GM20000 (cell line): ENCODE measurements around the gene TCFL5.
A peak's percentile ranks its signal among the peaks of the same experiment; 100 is the strongest.

Source experiments
- DNase-seq: peaks from one replicate; pipeline ENCODE4 v3.0.0; 2012; ENCODE audit warnings: low spot score
- TF ChIP-seq, protein P1 (sequence below): IDR thresholded peaks from 2 replicates; pipeline ENCODE4 v1.5.1; 2012; ENCODE audit warnings: mild to moderate bottlenecking, control low read depth; ENCODE audit errors: extremely low read depth, missing control alignments

The TCFL5 gene

DNA sequence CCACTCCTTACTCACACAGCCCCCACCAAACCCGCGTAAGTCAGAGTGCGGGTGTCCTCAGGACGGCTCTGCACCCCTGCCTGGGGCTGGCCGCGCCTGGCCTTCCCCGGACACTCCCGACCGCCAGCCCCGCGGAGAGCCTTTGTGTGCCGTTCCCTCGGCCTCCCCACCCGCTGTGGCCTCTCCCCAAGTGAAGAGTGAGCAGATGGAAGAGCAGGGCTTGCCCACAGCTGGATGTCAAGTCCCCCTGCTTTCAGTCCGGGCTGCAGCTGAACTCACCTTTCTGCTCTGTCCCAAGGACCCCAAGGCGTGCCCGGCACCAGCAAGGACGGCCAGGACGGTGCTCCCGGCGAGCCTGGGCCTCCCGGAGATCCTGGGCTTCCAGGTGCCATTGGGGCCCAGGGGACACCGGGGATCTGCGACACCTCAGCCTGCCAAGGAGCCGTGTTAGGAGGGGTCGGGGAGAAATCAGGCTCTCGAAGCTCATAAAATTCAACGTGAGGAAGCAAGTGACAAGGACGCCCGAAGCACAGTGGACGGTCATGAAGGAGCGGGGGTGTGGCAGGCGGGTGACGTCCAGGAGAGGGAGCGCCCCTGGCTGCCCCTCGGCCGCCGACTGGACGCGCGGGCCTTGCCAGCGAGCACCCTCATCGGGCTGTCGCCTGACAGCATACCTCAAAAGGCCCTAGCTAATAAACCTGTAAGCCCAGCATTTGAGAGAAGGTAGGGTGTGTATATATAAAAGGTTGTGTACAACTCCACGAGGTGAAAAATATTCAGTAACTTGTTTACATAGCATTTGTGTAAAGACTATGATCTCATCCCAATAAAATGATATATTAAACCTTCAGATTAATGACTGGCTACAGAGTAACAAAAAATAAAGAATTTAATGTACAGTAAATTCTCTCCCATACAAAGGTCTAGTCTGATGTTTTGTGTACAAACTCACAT, 21.1 kb downstream of the TCFL5 start:
- TF ChIP-seq, protein P1, sequence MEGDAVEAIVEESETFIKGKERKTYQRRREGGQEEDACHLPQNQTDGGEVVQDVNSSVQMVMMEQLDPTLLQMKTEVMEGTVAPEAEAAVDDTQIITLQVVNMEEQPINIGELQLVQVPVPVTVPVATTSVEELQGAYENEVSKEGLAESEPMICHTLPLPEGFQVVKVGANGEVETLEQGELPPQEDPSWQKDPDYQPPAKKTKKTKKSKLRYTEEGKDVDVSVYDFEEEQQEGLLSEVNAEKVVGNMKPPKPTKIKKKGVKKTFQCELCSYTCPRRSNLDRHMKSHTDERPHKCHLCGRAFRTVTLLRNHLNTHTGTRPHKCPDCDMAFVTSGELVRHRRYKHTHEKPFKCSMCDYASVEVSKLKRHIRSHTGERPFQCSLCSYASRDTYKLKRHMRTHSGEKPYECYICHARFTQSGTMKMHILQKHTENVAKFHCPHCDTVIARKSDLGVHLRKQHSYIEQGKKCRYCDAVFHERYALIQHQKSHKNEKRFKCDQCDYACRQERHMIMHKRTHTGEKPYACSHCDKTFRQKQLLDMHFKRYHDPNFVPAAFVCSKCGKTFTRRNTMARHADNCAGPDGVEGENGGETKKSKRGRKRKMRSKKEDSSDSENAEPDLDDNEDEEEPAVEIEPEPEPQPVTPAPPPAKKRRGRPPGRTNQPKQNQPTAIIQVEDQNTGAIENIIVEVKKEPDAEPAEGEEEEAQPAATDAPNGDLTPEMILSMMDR: no peak
- DNase-seq: no peak

DNA sequence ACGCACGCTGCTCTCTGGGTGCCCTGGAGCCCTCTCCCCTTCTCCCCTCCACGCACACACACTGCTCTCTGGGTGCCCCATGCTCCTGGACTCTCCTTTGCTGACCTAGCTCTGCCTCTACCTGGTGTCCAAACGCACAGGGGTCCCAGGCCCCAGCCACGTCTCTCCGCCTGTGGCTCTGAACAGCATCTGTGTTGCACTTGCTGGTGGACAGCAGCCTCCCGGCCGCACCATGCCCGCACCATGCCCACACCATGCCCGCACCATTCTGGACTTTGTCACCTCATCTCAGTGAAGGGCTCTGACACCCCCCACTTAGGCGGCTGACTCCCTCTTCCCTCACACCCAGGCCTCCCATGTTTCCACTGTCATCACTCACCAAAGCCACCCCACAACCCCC, 21.8 kb downstream of the TCFL5 start:
- TF ChIP-seq, protein P1: no peak
- DNase-seq: no peak

DNA sequence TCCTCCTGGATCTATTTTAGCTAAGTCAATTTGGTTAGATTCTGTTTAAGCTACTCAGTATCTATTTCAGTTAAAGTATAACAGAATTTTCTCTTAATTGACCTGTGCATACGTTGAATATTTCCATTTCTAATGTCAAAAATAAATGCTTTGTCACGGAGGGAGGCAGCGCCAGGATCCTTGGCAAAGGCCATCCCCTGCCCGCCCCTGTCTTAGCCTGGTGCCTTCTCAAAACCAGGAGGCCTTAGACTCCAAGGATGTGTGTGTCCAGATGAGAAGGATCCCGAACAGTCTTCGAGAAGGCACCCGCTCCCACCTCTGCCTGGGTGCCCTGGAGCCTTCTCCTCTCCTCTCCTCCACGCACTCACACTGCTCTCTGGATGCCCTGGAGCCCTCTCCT, 22.4 kb downstream of the TCFL5 start:
- TF ChIP-seq, protein P1: no peak
- DNase-seq: no peak

DNA sequence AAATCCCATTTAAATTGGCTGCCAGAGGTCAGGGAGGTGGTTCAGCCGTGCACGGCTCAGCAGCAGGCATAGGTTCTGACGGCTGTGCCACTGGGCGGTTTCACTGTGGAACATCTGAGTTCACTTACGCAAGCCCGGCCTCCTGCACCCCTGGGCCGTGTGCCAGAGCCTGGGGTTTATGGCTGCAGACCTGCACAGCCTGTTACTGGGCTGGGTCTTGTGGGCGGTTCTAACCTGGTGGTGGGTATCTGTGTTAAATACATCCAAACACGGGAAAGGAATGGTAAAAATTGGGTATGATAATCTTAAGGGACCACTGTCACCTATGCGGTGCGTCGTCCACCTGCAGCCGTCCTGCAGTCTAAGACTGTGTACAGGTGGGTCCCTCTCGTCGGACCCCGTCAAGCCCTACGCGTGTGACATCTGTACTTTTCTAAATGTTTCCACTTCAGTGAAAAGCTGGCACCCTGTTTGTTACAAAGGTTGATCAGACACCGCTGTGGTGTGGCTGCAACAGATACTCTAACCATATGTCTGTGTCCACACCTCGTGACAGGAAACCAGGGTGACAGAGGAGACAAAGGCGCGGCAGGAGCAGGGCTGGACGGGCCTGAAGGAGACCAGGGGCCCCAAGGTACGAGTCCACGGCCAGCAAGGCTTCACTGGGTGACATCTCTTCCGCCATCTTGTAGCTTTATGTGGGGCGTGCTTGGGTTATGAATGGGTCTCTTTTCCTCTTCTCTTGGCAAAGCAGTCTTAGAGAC, 23.3 kb downstream of the TCFL5 start:
- TF ChIP-seq, protein P1: no peak
- DNase-seq: peak; percentile 68

DNA sequence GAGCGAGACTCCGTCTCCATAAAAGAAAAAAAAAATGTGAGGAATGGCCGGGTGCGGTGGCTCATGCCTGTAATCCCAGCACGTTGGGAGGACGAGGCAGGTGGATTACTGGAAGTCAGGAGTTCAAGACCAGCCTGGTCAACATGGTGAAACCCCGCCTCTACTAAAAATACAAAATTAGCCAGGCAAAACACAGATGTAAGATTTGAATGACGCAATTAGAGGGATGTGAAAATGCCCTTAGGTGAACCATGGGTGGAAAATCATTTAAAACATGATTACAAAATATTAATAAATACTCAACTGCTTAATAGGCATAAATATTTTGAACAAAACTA, 23.9 kb downstream of the TCFL5 start:
- no peak for DNase-seq
- TF ChIP-seq, protein P1: no peak

DNA sequence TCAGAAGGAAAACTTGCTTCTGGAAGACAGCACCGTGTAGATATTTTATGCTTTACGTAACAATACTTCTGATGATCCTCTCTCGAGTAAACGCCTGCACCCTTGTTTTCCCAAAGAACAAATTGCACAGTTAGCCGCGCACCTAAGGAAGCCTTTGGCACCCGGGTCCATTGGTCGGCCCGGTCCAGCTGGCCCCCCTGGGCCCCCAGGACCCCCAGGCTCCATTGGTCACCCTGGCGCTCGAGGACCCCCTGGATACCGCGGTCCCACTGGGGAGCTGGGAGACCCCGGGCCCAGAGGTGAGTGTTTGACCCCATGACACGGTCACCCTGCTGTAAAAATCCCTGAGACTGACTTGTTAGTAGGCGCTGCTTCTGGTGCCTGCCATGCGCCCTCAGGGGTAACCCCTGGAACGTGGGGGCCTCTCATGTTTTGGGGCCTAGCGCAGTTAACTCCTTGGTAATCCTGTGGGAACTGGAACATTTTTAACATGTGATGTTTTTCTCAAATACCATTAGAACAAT, 24.6 kb downstream of the TCFL5 start:
- TF ChIP-seq, protein P1: no peak
- no peak for DNase-seq
